Kidney epithelial cell (primary cell): ENCODE measurements around the gene RBX1. TPM values are rescaled to one million over a fixed set of nuclear protein-coding genes. Genes with fewer than 3 reads are reported as not detected.
A peak's percentile ranks its signal among the peaks of the same experiment; 100 is the strongest.
"Not testable (repeated sequence)": the region's sequence is repeated elsewhere in the genome, so short reads cannot be mapped to it uniquely, and the experiment has no call there.

ENCODE experiments used
- DNase-seq: peaks from one replicate; pipeline ENCODE4 v3.0.0-alpha.2; 2010; ENCODE audit warnings: low read depth
- H3K27me3 ChIP-seq: 2 replicates; pipeline ENCODE4 v1.6.0; 2011; ENCODE audit warnings: low read length; ENCODE audit not compliant: control insufficient read depth, insufficient read depth
- H3K36me3 ChIP-seq: 2 replicates; pipeline ENCODE4 v1.5.1; 2011; ENCODE audit warnings: low read length; ENCODE audit not compliant: control insufficient read depth, insufficient read depth
- H3K4me3 ChIP-seq: 2 replicates; pipeline ENCODE4 v1.5.1; 2011; ENCODE audit warnings: low read depth, mild to moderate bottlenecking, control low read depth, low read length
- CTCF ChIP-seq: IDR thresholded peaks from 2 replicates; pipeline ENCODE4 v1.5.1; 2011; ENCODE audit warnings: mild to moderate bottlenecking, moderate library complexity, low read length, control low read depth, inconsistent platforms; ENCODE audit not compliant: insufficient read depth, poor library complexity, severe bottlenecking
- total RNA-seq: library from RNA; depleted of rRNA; stranded (reverse); fragments of >200 nt; gene quantifications from 2 replicates; pipeline ENCODE4 v1.2.3, GENCODE V29; 2015

Gene RBX1
- total RNA-seq, result 47.8 and 51.0 TPM in 2 replicates

- DNase-seq, result peak; percentile 87
- no peaks in the 10 kb centered on the region for H3K36me3 ChIP-seq
- no peaks in the 10 kb centered on the region for H3K27me3 ChIP-seq
- TF ChIP-seq CTCF, result no peak
- peak within 1 kb of the TSS; percentile 81 for H3K4me3 ChIP-seq
Measured at GRCh38 chr22:40950962-40951794, at the start of gene RBX1. Gene RBX1, plus strand, starts transcription at chr22:40951378. Its CDS starts 21 bp downstream, at chr22:40951399.

- H3K27me3 ChIP-seq, result no peaks in the 10 kb centered on the region
- H3K4me3 ChIP-seq, result no peak overlapping the region
- no peaks in the 10 kb centered on the region for H3K36me3 ChIP-seq
- TF ChIP-seq CTCF, result no peak
- no peak for DNase-seq
Measured at GRCh38 chr22:40904101-40904500, 47.1 kb upstream of the RBX1 start.

GRCh38 chr22:40908895-40909294 lies 42.3 kb upstream of the RBX1 start:
- DNase-seq, result no peak
- Histone ChIP-seq H3K4me3 (no peak overlapping the region), H3K36me3 (no peaks in the 10 kb centered on the region), H3K27me3 (no peaks in the 10 kb centered on the region)
- no peak for TF ChIP-seq CTCF

- no peak for DNase-seq
- Histone ChIP-seq H3K27me3 (no peaks in the 10 kb centered on the region), H3K4me3 (no peak overlapping the region), H3K36me3 (no peaks in the 10 kb centered on the region)
- no peak for TF ChIP-seq CTCF
Measured at GRCh38 chr22:40911772-40912171, 39.4 kb upstream of the RBX1 start.

GRCh38 chr22:40912987-40913386 lies 38.2 kb upstream of the RBX1 start:
- DNase-seq, H3K36me3 ChIP-seq, H3K4me3 ChIP-seq: not testable (repeated sequence)

GRCh38 chr22:40919446-40919845 lies 31.7 kb upstream of the RBX1 start:
- Histone ChIP-seq H3K4me3 (no peak overlapping the region), H3K27me3 (no peaks in the 10 kb centered on the region), H3K36me3 (no peaks in the 10 kb centered on the region)
- no peak for TF ChIP-seq CTCF
- DNase-seq, result no peak

More at GRCh38 chr22:40912987-40913386, 38.2 kb upstream of the RBX1 start:
- H3K27me3 ChIP-seq, result not testable (repeated sequence)
